NCI-H1436 treated with DMSO at 0.1 percent for 48 hours (cell line): ENCODE results near the gene COL13A1.

ENCODE experiments used
- DNase-seq: peaks from one replicate; lab custom pipeline; 2025; lab: John Stamatoyannopoulos, UW

Gene COL13A1

GRCh38 chr10:69846293-69846921 is 44.7 kb downstream of the COL13A1 start:
- DNase-seq: no peak

- DNase-seq: no peak
Measured at GRCh38 chr10:69847458-69847857, 45.8 kb downstream of the COL13A1 start.

GRCh38 chr10:69847883-69848282 is 46.2 kb downstream of the COL13A1 start:
- no peak for DNase-seq

- DNase-seq: no peak
Measured at GRCh38 chr10:69848454-69848853, 46.7 kb downstream of the COL13A1 start.

- DNase-seq: no peak
Measured at GRCh38 chr10:69849825-69850224, 48.1 kb downstream of the COL13A1 start.

GRCh38 chr10:69850440-69850839 is 48.7 kb downstream of the COL13A1 start:
- no peak for DNase-seq

GRCh38 chr10:69851306-69851705 is 49.6 kb downstream of the COL13A1 start:
- no peak for DNase-seq

- DNase-seq: no peak
Measured at GRCh38 chr10:69853064-69853463, 51.4 kb downstream of the COL13A1 start.

GRCh38 chr10:69854511-69855345 is 53.0 kb downstream of the COL13A1 start:
- DNase-seq: no peak

GRCh38 chr10:69855346-69856111 is 53.8 kb downstream of the COL13A1 start:
- DNase-seq: no peak

GRCh38 chr10:69856601-69857166 is 55.0 kb downstream of the COL13A1 start:
- DNase-seq: no peak

- no peak for DNase-seq
Measured at GRCh38 chr10:69858201-69858600, 56.5 kb downstream of the COL13A1 start.

- DNase-seq: no peak
Measured at GRCh38 chr10:69860271-69860670, 58.6 kb downstream of the COL13A1 start.

- no peak for DNase-seq
Measured at GRCh38 chr10:69861251-69862240, 59.8 kb downstream of the COL13A1 start.

GRCh38 chr10:69862882-69863530 is 61.3 kb downstream of the COL13A1 start:
- no peak for DNase-seq

GRCh38 chr10:69863580-69863979 is 61.9 kb downstream of the COL13A1 start:
- no peak for DNase-seq

GRCh38 chr10:69864321-69864720 is 62.6 kb downstream of the COL13A1 start:
- no peak for DNase-seq

- DNase-seq: no peak
Measured at GRCh38 chr10:69865450-69865849, 63.7 kb downstream of the COL13A1 start.

GRCh38 chr10:69866246-69866687 is 64.6 kb downstream of the COL13A1 start:
- no peak for DNase-seq

- DNase-seq: no peak
Measured at GRCh38 chr10:69866688-69867461, 65.2 kb downstream of the COL13A1 start.
